ENCODE data around the gene NXN. TPM values are rescaled to one million over a fixed set of nuclear protein-coding genes. Genes with fewer than 3 reads are reported as not detected.
"Not testable (repeated sequence)": the region's sequence is repeated elsewhere in the genome, so short reads cannot be mapped to it uniquely, and the experiment has no call there.

NXN gene
- total RNA-seq, 3 donors from 2014 or later: 5.3 to 98.1 (median 9.7) TPM

DNA sequence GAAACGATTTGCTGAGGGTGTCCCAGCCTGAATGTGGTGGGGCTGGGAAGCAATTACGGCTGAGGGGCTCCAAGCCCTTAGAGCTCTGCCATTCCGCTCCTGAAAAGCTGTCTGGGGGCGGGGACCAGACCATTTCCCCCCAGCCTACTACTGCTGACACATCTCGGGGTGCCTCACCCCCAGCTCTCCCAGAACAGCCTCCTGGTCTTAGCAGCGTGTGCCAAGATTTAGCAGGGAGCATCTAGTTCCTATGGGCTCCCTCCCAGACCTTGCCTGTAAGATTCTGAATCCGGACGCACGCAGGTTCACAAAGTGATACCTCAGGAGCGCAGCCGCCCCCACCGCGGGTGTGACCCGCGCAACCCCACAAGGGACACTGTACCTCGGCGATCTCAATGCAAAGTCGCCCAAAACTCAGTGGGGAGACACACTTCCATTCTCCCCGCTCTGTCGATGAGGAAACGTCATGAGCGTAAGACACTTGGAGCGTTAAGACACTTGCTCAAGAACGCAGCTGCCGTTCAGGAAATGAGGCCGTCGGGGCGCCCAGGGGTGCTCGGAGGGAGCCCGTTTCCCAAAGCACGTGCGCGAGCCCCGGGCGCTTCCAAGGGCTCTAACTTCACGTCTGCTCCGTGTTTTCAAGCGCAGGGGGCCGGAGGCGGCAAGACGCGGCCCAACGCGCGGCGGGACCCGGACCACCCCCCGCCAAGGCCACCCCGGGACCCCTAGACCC lies 228.1 kb downstream of the NXN start:
- Histone ChIP-seq H3K36me3 (ENCODE audit: low read depth) (no peaks in the 10 kb centered on the region), H3K4me1 (ENCODE audit: low read depth) (peaks cover 13% of the 10 kb centered on the region), H3K9me3 (no peaks in the 10 kb centered on the region), H3K4me3 (peak overlapping the region; percentile 75)
- ATAC-seq (peak; percentile 59), DNase-seq (peak; percentile 40 to 68 (median 60))
- intact Hi-C loops (cut with DNase I, micrococcal nuclease): no loop called here
- no peak for TF ChIP-seq CTCF (IDR thresholded peaks at IDR 0.05)

DNA sequence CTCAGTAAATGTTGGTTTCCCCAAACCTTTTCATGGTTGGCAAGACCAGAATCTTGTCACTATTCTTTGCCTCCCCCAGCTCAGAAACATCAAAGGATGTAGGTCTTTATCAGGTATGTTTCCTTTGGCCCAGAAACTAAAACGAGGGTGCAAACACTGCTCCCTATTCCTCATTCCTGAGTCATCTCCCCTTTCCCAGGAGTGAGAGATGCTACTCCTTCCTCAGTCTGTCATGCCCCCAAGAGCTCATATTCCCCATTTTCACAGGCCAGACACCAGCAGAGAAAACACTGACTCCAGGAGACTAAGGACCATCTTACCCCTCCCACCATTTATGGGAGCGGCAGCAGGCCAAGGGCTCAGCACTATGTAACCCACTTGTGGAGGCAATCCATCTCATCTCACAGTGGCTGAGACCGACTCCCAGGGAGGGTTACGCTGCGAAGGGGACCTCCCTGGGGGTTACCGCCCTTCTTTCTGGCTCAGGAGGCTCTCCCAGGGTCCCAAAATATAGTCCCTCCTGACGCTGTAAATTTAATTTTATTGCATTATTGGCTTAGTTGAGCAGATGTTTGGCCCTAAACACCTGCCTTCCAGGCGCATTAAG lies 229.0 kb downstream of the NXN start:
- Histone ChIP-seq H3K9me3 (no peaks in the 10 kb centered on the region), H3K36me3 (ENCODE audit: low read depth) (no peaks in the 10 kb centered on the region), H3K4me3 (no peak overlapping the region), H3K4me1 (ENCODE audit: low read depth) (peaks cover 13% of the 10 kb centered on the region)
- ATAC-seq: no peak
- no peak for TF ChIP-seq CTCF (IDR thresholded peaks at IDR 0.05)
- no peak for DNase-seq
- intact Hi-C loops (cut with DNase I, micrococcal nuclease): no loop called here

- peaks cover 13% of the 10 kb centered on the region for H3K4me1 ChIP-seq (ENCODE audit: low read depth)
- H3K4me3 ChIP-seq; intact Hi-C loops (cut with DNase I, micrococcal nuclease); DNase-seq; ATAC-seq; H3K36me3 ChIP-seq (ENCODE audit: low read depth); H3K9me3 ChIP-seq: not testable (repeated sequence)
These were observed 230.2 kb downstream of the NXN start for GRCh38 chr17:749359-749758.

Small RNAs within 50 kb of the gene (microRNA-seq; reads per million reads assigned to microRNA genes)
- 0.70 reads per million for gene MIR3183

Other genes with a start within 250 kb of the NXN start
- gene TLCD3A, start 247.2 kb downstream of the NXN start, total RNA-seq: 10 to 100 TPM in 1 of 3 donors, 1 to 10 TPM in 2; 4.9 to 14.8 (median 6.0) TPM
- gene GEMIN4, start 227.5 kb downstream of the NXN start, total RNA-seq: 10 to 100 TPM; 15.5 to 20.3 (median 16.4) TPM
- gene GLOD4, start 197.5 kb downstream of the NXN start, total RNA-seq: 10 to 100 TPM; 64.3 to 97.6 (median 88.5) TPM
- gene MRM3, start 197.4 kb downstream of the NXN start, total RNA-seq: 10 to 100 TPM; 12.2 to 14.8 (median 12.4) TPM
- gene TIMM22, start 17.4 kb upstream of the NXN start, total RNA-seq: 10 to 100 TPM in 2 of 3 donors, 1 to 10 TPM in 1; 8.2 to 11.4 (median 10.1) TPM
- gene ABR, start 200.2 kb upstream of the NXN start, total RNA-seq: 100 to 1,000 TPM; 257 to 470 (median 292) TPM